Ishikawa (cell line): ENCODE data around the gene EXOG.

Source experiments
- CREB1 ChIP-seq: IDR thresholded peaks from 2 replicates; pipeline ENCODE4 v1.6.1; 2012; ENCODE audit warnings: low read depth
- EP300 ChIP-seq: IDR thresholded peaks from 2 replicates; pipeline ENCODE4 v1.6.1; 2012; ENCODE audit warnings: borderline replicate concordance
- NFIC ChIP-seq: IDR thresholded peaks from 2 replicates; pipeline ENCODE4 v1.6.1; 2012
- TAF1 ChIP-seq: IDR thresholded peaks from 2 replicates; pipeline ENCODE4 v1.6.1; 2012; ENCODE audit warnings: low read depth, mild to moderate bottlenecking
- YY1 ChIP-seq: IDR thresholded peaks from 2 replicates; pipeline ENCODE4 v1.6.1; 2012; ENCODE audit warnings: low read depth
- ZBTB7A ChIP-seq: IDR thresholded peaks from 2 replicates; pipeline ENCODE4 v1.6.1; 2012; ENCODE audit warnings: low read depth
- TF ChIP-seq, protein P1 (sequence below): IDR thresholded peaks from 2 replicates; pipeline ENCODE4 v1.6.1; 2012

DNA sequence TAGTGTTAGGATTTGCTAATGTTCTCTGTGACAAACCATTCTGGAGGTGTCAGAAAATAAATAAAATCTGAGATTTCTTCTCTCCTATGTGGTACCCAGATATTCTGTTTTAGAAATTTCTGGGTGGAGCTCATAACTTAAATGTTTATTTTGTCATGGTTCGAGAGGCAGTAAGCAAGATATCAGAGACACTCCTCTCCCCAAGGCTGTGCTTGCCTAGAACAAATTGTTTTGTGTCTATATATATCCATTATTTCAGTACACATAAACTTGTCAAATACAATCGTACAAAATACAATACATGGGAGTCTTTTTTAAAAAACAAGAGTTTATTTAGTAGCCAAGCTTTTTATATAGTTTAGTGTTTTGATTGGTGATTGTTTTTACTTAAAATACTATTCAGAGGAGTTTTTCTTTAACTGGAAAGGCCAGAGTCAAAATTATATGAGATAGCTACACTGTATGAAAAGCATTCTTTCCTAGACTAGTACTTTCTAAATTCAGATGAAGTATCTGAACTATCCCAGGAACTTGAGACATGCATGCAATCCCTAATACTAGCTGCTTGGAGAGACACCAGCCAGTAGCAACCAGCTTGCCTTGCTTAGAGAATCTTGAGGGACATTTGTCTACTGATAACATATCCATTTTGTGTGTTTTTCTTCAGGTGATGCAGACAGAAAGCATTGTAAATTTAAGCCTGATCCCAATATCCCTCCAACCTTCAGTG lies 4.7 kb downstream of the EXOG start:
- TF ChIP-seq TAF1 = no peak
- no peak for TF ChIP-seq EP300
- no peak for TF ChIP-seq CREB1
- TF ChIP-seq, protein P1, sequence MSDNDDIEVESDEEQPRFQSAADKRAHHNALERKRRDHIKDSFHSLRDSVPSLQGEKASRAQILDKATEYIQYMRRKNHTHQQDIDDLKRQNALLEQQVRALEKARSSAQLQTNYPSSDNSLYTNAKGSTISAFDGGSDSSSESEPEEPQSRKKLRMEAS = no peak
- no peak for TF ChIP-seq NFIC
- TF ChIP-seq ZBTB7A = no peak
- no peak for TF ChIP-seq YY1
